ENCODE data around the gene DOCK4.

Gene DOCK4

GRCh38 chr7:111787099-111787498 lies 419.1 kb downstream of the DOCK4 start:
- no peak overlapping the region for H3K27ac ChIP-seq
- TF ChIP-seq ZFX (IDR thresholded peaks at IDR 0.05), result no peak
- TF ChIP-seq CTCF (conservative IDR thresholded peaks at IDR 0.05), result no peak

GRCh38 chr7:111785076-111785475 lies 421.1 kb downstream of the DOCK4 start:
- TF ChIP-seq CTCF (conservative IDR thresholded peaks at IDR 0.05), result no peak
- no peak for TF ChIP-seq ZFX (IDR thresholded peaks at IDR 0.05)
- H3K27ac ChIP-seq, result no peak overlapping the region

GRCh38 chr7:111784296-111784695 lies 421.9 kb downstream of the DOCK4 start:
- no peak for TF ChIP-seq ZFX (IDR thresholded peaks at IDR 0.05)
- TF ChIP-seq CTCF (conservative IDR thresholded peaks at IDR 0.05), result no peak

DNA sequence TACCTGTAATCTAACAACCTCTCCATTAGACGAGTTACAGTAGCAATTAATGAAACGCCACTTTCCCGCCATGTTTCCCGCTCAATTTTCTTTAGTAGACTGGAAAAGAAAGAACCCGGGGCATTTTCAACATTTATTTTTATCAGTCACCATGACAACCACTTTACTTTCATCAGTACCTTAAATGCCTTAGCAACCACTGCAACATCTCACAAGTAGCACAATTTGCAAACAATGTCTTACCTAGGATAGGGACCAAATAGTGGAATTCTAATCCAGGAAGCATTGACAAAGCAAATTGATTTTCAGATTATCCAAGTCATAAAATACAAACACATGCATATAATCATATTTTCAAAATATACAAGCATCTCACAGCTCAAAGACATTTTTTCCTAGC lies 422.3 kb downstream of the DOCK4 start:
- TF ChIP-seq CTCF (conservative IDR thresholded peaks at IDR 0.05) (no peak), ZFX (IDR thresholded peaks at IDR 0.05) (no peak)
- H3K27ac ChIP-seq, result no peak overlapping the region

More at GRCh38 chr7:111784296-111784695, 421.9 kb downstream of the DOCK4 start:
- H3K27ac ChIP-seq, result no peak overlapping the region

DNA sequence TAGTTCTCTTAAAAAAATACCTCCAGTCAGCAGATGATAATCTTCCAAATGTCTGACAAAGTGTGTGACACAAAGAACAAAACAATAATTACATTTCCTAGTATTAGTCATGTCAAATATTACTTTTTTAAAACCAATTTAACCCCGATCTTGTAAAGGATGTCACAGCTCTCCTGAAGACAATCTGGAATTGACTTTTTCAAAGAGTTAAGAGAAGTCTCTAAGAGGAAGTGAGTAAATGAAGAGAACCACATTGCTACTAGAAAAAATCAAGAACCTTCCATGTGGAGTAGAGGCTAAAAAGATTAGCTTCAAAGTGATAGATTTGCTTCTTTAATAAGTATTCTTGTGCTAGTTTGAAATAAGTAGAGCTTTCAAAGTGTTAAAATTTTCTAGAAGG lies 425.7 kb downstream of the DOCK4 start:
- TF ChIP-seq CTCF (conservative IDR thresholded peaks at IDR 0.05) (no peak), ZFX (IDR thresholded peaks at IDR 0.05) (no peak)
- no peak overlapping the region for H3K27ac ChIP-seq

DNA sequence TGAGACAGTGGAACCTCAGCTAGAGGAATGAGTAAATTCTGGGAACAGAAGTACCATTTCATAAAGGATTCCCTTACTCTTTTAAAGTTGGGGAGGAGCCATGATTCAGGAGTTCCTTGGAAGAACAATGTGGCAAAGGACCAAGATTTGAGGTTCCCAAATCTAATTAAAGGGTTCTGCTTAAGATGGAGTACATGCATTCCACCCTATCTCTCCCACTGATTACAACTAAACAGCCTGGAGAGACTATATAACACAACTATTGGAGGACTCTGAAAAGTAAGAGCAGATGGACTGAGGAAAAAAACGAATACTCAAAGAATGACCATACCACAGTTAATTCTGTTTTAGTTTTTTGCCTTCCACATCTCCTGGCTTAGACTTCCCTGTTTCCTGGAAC lies 431.0 kb downstream of the DOCK4 start:
- TF ChIP-seq CTCF (conservative IDR thresholded peaks at IDR 0.05), result no peak
- no peak for TF ChIP-seq ZFX (IDR thresholded peaks at IDR 0.05)
- no peak overlapping the region for H3K27ac ChIP-seq

- no peak for TF ChIP-seq CTCF (conservative IDR thresholded peaks at IDR 0.05)
- TF ChIP-seq ZFX (IDR thresholded peaks at IDR 0.05), result no peak
- no peak overlapping the region for H3K27ac ChIP-seq
These were observed 433.5 kb downstream of the DOCK4 start for GRCh38 chr7:111772716-111773115.

Data from C4-2B (cell line).